ENCODE results near the gene SRC. TPM values are rescaled to one million over a fixed set of nuclear protein-coding genes. Genes with fewer than 3 reads are reported as not detected.
A peak's percentile ranks its signal among the peaks of the same experiment; 100 is the strongest.

SRC gene
- total RNA-seq, 4 donors from 2014 or later = 21.8 to 30.9 (median 25.1) TPM

- peak in 1 of 2 donors; percentile 71 for DNase-seq (ENCODE audit: low spot score in 2 of 2)
Measured at GRCh38 chr20:37315452-37316110, 30.4 kb upstream of the SRC start.

GRCh38 chr20:37316116-37316774 lies 29.7 kb upstream of the SRC start:
- DNase-seq (ENCODE audit: low spot score in 2 of 2) = no peak
- TF ChIP-seq POLR2A (IDR thresholded peaks at IDR 0.05) (no peak), CTCF (IDR thresholded peaks at IDR 0.05) (no peak)
- H3K4me3 ChIP-seq (ENCODE audit: low read depth, poor library complexity, severe bottlenecking) = no peak overlapping the region
- intact Hi-C loops (cut with DNase I; ENCODE audit: low total_unique reads) = no loop called here
- 78 to 87% methylated on average over 15 of the region's 15 CpGs for WGBS, 2 donors

More at GRCh38 chr20:37315452-37316110, 30.4 kb upstream of the SRC start:
- H3K4me3 ChIP-seq (ENCODE audit: low read depth, poor library complexity, severe bottlenecking) = no peak overlapping the region
- intact Hi-C loops (cut with DNase I; ENCODE audit: low total_unique reads) = no loop called here
- TF ChIP-seq POLR2A (IDR thresholded peaks at IDR 0.05) = no peak
- no peak for TF ChIP-seq CTCF (IDR thresholded peaks at IDR 0.05)
- 72 to 79% methylated on average over 13 of the region's 13 CpGs for WGBS, 2 donors

- 91 to 92% methylated on average over 5 of the region's 5 CpGs for WGBS, 2 donors
- intact Hi-C loops (cut with DNase I; ENCODE audit: low total_unique reads) = no loop called here
- DNase-seq (ENCODE audit: low spot score in 2 of 2) = no peak
- no peak for TF ChIP-seq CTCF (IDR thresholded peaks at IDR 0.05)
- no peak for TF ChIP-seq POLR2A (IDR thresholded peaks at IDR 0.05)
- no peak overlapping the region for H3K4me3 ChIP-seq (ENCODE audit: low read depth, poor library complexity, severe bottlenecking)
Measured at GRCh38 chr20:37316775-37317170, 29.2 kb upstream of the SRC start.

- H3K4me3 ChIP-seq (ENCODE audit: low read depth, poor library complexity, severe bottlenecking) = no peak overlapping the region
- 80 to 84% methylated on average over 6 of the region's 6 CpGs for WGBS, 2 donors
- intact Hi-C loops (cut with DNase I; ENCODE audit: low total_unique reads) = no loop called here
- TF ChIP-seq POLR2A (IDR thresholded peaks at IDR 0.05) = no peak
- DNase-seq (ENCODE audit: low spot score in 2 of 2) = no peak
Measured at GRCh38 chr20:37317316-37317715, 28.6 kb upstream of the SRC start.

DNA sequence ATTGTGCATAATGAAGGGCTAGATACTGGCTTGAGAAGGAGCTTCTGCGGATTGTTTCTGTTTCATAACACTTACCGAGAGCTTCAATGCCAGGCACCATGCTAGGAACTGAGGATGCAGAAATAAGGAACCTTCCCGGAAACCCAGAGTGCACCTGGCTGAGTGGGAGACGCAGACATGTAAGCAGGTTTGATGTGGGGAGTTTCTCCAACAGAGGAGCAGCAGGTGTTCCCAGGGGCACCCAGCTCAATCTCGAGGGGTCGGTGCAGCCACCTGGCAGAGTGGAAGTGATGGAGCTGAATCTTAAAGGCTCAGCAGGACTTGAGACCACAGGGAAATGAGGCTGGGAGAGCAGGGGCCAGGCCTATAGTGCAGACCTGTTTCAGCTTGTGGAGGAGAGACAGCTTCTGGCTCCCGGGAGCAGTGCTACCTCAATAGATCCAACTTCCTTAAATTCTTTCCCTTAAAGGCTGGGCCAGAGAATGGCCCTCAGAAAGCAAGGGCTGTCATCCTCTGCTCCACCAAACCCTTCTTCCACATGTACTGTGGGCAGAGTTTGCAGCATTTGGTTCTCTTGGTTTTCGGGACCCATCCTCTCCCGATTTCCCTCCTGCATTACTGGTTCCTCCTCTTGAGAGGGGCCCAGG lies 27.8 kb upstream of the SRC start:
- no peak overlapping the region for H3K4me3 ChIP-seq (ENCODE audit: low read depth, poor library complexity, severe bottlenecking)
- intact Hi-C loops (cut with DNase I; ENCODE audit: low total_unique reads) = no loop called here
- TF ChIP-seq CTCF (IDR thresholded peaks at IDR 0.05) = no peak
- no peak for TF ChIP-seq POLR2A (IDR thresholded peaks at IDR 0.05)
- no peak for DNase-seq (ENCODE audit: low spot score in 2 of 2)
- WGBS, 2 donors = 82 to 88% methylated on average over 9 of the region's 9 CpGs

DNA sequence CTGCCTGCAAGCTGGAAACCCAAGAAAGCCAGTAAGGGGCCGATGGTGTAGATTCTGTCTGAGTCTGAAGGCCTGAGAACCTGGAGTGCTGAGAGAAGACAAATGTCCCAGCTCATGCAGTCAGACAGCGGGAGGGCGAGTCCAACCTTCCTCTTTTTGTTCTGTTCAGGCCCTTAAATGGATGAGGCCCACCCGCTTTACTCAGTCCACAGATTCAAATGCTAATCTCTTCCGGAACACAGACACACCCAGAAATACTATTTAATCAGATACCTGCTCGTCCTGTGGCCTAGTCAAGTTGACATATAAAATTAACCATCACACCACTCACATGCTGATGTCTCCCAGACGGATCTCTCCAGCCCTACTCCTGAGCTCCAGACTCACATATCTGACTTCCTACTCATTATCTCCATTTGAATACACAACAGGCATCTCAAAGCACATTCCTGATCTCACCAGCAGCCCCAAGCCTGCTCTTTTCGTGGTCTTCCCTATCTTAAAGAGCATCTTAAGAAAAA lies 26.7 kb upstream of the SRC start:
- TF ChIP-seq CTCF (IDR thresholded peaks at IDR 0.05) (no peak), POLR2A (IDR thresholded peaks at IDR 0.05) (no peak)
- no peak for DNase-seq (ENCODE audit: low spot score in 2 of 2)
- 65 to 67% methylated on average over 8 of the region's 8 CpGs for WGBS, 2 donors
- intact Hi-C loops (cut with DNase I; ENCODE audit: low total_unique reads) = loop anchor here (1.0 kb wide), 1 partner anchor 20 kb away; no protein-coding TSS in a partner anchor
- H3K4me3 ChIP-seq (ENCODE audit: low read depth, poor library complexity, severe bottlenecking) = no peak overlapping the region

All from lower leg skin (tissue), 4 donors.